Neural cell (in vitro differentiated cells): ENCODE results near the gene B3GAT2. TPM values are rescaled to one million over a fixed set of nuclear protein-coding genes. Genes with fewer than 3 reads are reported as not detected.

Source experiments
- H2AFZ ChIP-seq: fragments of 200-600, 300-800 bp; sonication (generic), shearing (Covaris generic); 2 replicates; pipeline ENCODE4 v1.6.0; 2014; ENCODE audit warnings: low read depth, mild to moderate bottlenecking, antibody characterized with exemption, low read length, moderate library complexity
- H3F3A ChIP-seq: fragments of 200-600 bp; shearing (Covaris generic); 2 replicates; pipeline ENCODE4 v1.6.1; 2016; ENCODE audit warnings: mild to moderate bottlenecking, moderate library complexity, mixed read lengths, antibody characterized with exemption, low read length; ENCODE audit not compliant: insufficient read depth, poor library complexity, severe bottlenecking
- H3K27ac ChIP-seq: fragments of 200-600, 300-800 bp; sonication (generic), shearing (Covaris generic); 2 replicates; pipeline ENCODE4 v1.5.1; 2014; ENCODE audit warnings: mild to moderate bottlenecking, low read length, moderate library complexity
- H3K27me3 ChIP-seq: fragments of 300-800, 200-600 bp; sonication (generic), shearing (Covaris generic); 2 replicates; pipeline ENCODE4 v1.6.0; 2014; ENCODE audit warnings: mild to moderate bottlenecking, low read depth, low read length, moderate library complexity; ENCODE audit not compliant: insufficient read depth
- H3K36me3 ChIP-seq: fragments of 300-800, 200-600 bp; sonication (generic), shearing (Covaris generic); 2 replicates; pipeline ENCODE4 v1.5.1; 2014; ENCODE audit warnings: mild to moderate bottlenecking, antibody characterized with exemption, low read length, moderate library complexity; ENCODE audit not compliant: insufficient read depth
- H3K4me2 ChIP-seq: fragments of 300-800, 200-600 bp; sonication (generic), shearing (Covaris generic); 2 replicates; pipeline ENCODE4 v1.6.0; 2014; ENCODE audit warnings: mild to moderate bottlenecking, low read length
- H3K4me3 ChIP-seq: fragments of 300-800, 200-600 bp; sonication (generic), shearing (Covaris generic); 2 replicates; pipeline ENCODE4 v1.5.1; 2014; ENCODE audit warnings: mild to moderate bottlenecking, low read length, moderate library complexity
- H3K79me2 ChIP-seq: fragments of 200-600 bp; shearing (Covaris generic); replicated peaks from 2 replicates; pipeline ENCODE4 v1.6.0; 2014; ENCODE audit warnings: mild to moderate bottlenecking, low read length, moderate library complexity; ENCODE audit not compliant: insufficient read depth
- H3K9ac ChIP-seq: fragments of 300-800, 200-600 bp; sonication (generic), shearing (Covaris generic); 2 replicates; pipeline ENCODE4 v1.6.1; 2016; ENCODE audit warnings: mild to moderate bottlenecking, low read length, mixed read lengths
- H3K9me2 ChIP-seq: fragments of 200-600 bp; shearing (Covaris generic); 2 replicates; pipeline ENCODE4 v1.6.1; 2016; ENCODE audit warnings: mild to moderate bottlenecking, low read length, mixed read lengths; ENCODE audit not compliant: insufficient read depth
- H3K9me3 ChIP-seq: fragments of 200-600, 300-800 bp; sonication (generic), shearing (Covaris generic); 2 replicates; pipeline ENCODE4 v1.6.1; 2016; ENCODE audit warnings: mild to moderate bottlenecking, mixed run types, low read length, moderate library complexity, mixed read lengths
- H4K20me1 ChIP-seq: fragments of 200-600 bp; shearing (Covaris generic); 2 replicates; pipeline ENCODE4 v1.6.1; 2016; ENCODE audit warnings: mild to moderate bottlenecking, mixed run types; ENCODE audit not compliant: insufficient read depth
- CTCF ChIP-seq: fragments of 450-650 bp; IDR thresholded peaks from 2 replicates; pipeline ENCODE4 v1.5.1; 2014; ENCODE audit warnings: antibody characterized with exemption, mild to moderate bottlenecking, moderate library complexity; ENCODE audit not compliant: poor library complexity, severe bottlenecking
- EP300 ChIP-seq: fragments of 450-650 bp; conservative IDR thresholded peaks from 2 replicates; pipeline ENCODE4 v1.6.1; 2014; ENCODE audit warnings: antibody characterized with exemption, mild to moderate bottlenecking, moderate library complexity; ENCODE audit not compliant: poor library complexity, severe bottlenecking
- EZH2 ChIP-seq: fragments of 200-600, 300-800 bp; shearing (Covaris generic), sonication (generic); IDR thresholded peaks from 2 replicates; pipeline ENCODE4 v1.6.1; 2014; ENCODE audit warnings: antibody characterized with exemption, low read length, borderline replicate concordance, mild to moderate bottlenecking; ENCODE audit not compliant: insufficient read depth, poor library complexity, severe bottlenecking
- MXI1 ChIP-seq: fragments of 450-650 bp; conservative IDR thresholded peaks from 2 replicates; pipeline ENCODE4 v1.6.1; 2014; ENCODE audit warnings: antibody characterized with exemption, mild to moderate bottlenecking; ENCODE audit not compliant: poor library complexity, severe bottlenecking
- POLR2AphosphoS5 ChIP-seq: IDR thresholded peaks from 2 replicates; pipeline ENCODE4 v1.6.1; 2012
- RAD21 ChIP-seq: fragments of 450-650 bp; conservative IDR thresholded peaks from 2 replicates; pipeline ENCODE4 v1.6.1; 2014; ENCODE audit warnings: antibody characterized with exemption, mild to moderate bottlenecking, moderate library complexity
- SMC3 ChIP-seq: fragments of 450-650 bp; conservative IDR thresholded peaks from 2 replicates; pipeline ENCODE4 v1.6.1; 2014; ENCODE audit warnings: antibody characterized with exemption, mild to moderate bottlenecking, moderate library complexity; ENCODE audit not compliant: poor library complexity
- TAF1 ChIP-seq: IDR thresholded peaks from 2 replicates; pipeline ENCODE4 v1.6.1; 2012; ENCODE audit warnings: low read depth
- polyA plus RNA-seq: library from polyadenylated mRNA; depleted of rRNA; stranded (reverse); fragments of >200 nt; gene quantifications from 2 replicates; pipeline ENCODE4 v1.2.3, GENCODE V29; 2014
- TF ChIP-seq, protein P1 (sequence below): IDR thresholded peaks from 2 replicates; pipeline ENCODE4 v1.6.1; 2012; ENCODE audit warnings: borderline replicate concordance

The B3GAT2 gene
- polyA plus RNA-seq, 1 donor from 2014 or later, result 5.6 TPM

DNA sequence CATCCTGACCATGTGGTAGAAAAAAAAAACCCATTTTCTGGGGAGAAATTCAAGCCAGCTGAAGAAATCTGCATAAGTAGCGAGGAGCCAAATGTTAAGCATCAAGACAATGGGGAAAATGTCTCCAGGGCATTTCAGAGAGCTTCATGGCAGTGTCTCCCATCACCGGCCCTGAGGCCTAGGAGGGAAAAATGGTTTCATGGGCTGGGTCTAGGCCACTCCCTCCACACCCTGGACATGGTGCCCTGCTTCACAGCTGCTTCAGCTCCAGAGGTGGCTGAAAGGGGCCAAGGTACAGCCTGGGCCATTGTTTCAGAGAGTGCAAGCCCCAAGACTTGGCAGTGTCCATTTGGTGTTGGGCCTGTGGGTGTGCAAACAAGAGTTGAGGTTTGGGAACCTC lies 34.4 kb upstream of the B3GAT2 start:
- H3K27me3 ChIP-seq, result no peaks in the 10 kb centered on the region
- no peak overlapping the region for H3K4me3 ChIP-seq
- H4K20me1 ChIP-seq, result no peaks in the 10 kb centered on the region
- H3K27ac ChIP-seq, result no peak overlapping the region
- no peak for TF ChIP-seq TAF1
- TF ChIP-seq EZH2, result no peak
- TF ChIP-seq SMC3, result no peak
- TF ChIP-seq, protein P1, sequence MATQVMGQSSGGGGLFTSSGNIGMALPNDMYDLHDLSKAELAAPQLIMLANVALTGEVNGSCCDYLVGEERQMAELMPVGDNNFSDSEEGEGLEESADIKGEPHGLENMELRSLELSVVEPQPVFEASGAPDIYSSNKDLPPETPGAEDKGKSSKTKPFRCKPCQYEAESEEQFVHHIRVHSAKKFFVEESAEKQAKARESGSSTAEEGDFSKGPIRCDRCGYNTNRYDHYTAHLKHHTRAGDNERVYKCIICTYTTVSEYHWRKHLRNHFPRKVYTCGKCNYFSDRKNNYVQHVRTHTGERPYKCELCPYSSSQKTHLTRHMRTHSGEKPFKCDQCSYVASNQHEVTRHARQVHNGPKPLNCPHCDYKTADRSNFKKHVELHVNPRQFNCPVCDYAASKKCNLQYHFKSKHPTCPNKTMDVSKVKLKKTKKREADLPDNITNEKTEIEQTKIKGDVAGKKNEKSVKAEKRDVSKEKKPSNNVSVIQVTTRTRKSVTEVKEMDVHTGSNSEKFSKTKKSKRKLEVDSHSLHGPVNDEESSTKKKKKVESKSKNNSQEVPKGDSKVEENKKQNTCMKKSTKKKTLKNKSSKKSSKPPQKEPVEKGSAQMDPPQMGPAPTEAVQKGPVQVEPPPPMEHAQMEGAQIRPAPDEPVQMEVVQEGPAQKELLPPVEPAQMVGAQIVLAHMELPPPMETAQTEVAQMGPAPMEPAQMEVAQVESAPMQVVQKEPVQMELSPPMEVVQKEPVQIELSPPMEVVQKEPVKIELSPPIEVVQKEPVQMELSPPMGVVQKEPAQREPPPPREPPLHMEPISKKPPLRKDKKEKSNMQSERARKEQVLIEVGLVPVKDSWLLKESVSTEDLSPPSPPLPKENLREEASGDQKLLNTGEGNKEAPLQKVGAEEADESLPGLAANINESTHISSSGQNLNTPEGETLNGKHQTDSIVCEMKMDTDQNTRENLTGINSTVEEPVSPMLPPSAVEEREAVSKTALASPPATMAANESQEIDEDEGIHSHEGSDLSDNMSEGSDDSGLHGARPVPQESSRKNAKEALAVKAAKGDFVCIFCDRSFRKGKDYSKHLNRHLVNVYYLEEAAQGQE, result no peak
- TF ChIP-seq CTCF, result no peak
- TF ChIP-seq EP300, result no peak
- H3K9me3 ChIP-seq, result no peaks in the 10 kb centered on the region
- H3K4me2 ChIP-seq, result no peak overlapping the region
- no peaks in the 10 kb centered on the region for H3K79me2 ChIP-seq
- no peaks in the 10 kb centered on the region for H3K9me2 ChIP-seq
- no peak overlapping the region for H3K9ac ChIP-seq
- H3K36me3 ChIP-seq, result no peaks in the 10 kb centered on the region
- no peak overlapping the region for H2AFZ ChIP-seq
- H3F3A ChIP-seq, result no peaks in the 10 kb centered on the region

DNA sequence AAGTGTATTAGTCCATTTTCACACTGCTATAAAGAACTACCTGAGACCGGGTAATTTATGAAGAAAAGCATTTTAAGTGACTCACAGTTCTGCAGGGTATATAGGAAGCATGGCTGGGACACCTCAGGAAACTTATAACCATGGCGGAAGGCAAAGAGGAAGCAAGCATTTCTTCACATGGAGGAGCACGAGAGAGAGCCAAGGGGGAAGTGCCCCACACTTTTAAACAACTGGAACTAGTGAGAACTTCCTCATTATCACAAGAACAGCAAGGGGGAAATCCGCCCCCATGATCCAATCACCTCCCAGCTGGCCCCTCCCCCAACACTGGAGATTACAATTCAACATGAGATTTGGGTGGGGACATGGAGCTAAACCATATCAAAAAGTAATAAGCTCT lies 28.3 kb upstream of the B3GAT2 start:
- Histone ChIP-seq H3F3A (no peaks in the 10 kb centered on the region), H3K27ac (no peak overlapping the region), H3K9me3 (no peaks in the 10 kb centered on the region), H3K27me3 (no peaks in the 10 kb centered on the region), H2AFZ (no peak overlapping the region), H3K79me2 (no peaks in the 10 kb centered on the region), H3K4me3 (no peak overlapping the region), H3K9ac (no peak overlapping the region), H4K20me1 (no peaks in the 10 kb centered on the region), H3K9me2 (no peaks in the 10 kb centered on the region), H3K36me3 (no peaks in the 10 kb centered on the region), H3K4me2 (no peak overlapping the region)
- TF ChIP-seq EP300, result no peak

- TF ChIP-seq TAF1, result no peak
- TF ChIP-seq EP300, result no peak
- no peak for TF ChIP-seq EZH2
- TF ChIP-seq CTCF, result no peak
- TF ChIP-seq MXI1, result no peak
- TF ChIP-seq, protein P1, result no peak
- no peak for TF ChIP-seq POLR2AphosphoS5
- TF ChIP-seq RAD21, result no peak
- TF ChIP-seq SMC3, result no peak
- Histone ChIP-seq H3K79me2 (no peaks in the 10 kb centered on the region), H3K9ac (no peak overlapping the region), H3K9me2 (no peaks in the 10 kb centered on the region), H3K9me3 (no peaks in the 10 kb centered on the region), H3K4me3 (no peak overlapping the region), H3K36me3 (no peaks in the 10 kb centered on the region), H3K27me3 (no peaks in the 10 kb centered on the region), H2AFZ (no peak overlapping the region), H3K4me2 (no peak overlapping the region), H3F3A (no peaks in the 10 kb centered on the region), H3K27ac (no peak overlapping the region), H4K20me1 (no peaks in the 10 kb centered on the region)
These were observed 25.9 kb upstream of the B3GAT2 start for GRCh38 chr6:70982747-70983146.
